Mammary epithelial cell (primary cell): ENCODE measurements around the gene KRTAP10-4.

Experiments
- EZH2 ChIP-seq: IDR thresholded peaks from 2 replicates; pipeline ENCODE4 v1.6.1; 2012; ENCODE audit warnings: low read length, inconsistent platforms, borderline replicate concordance
- TF ChIP-seq, protein P1 (sequence below), 2 donors: IDR thresholded peaks in 1 of 2; conservative IDR thresholded peaks in 1 of 2; 2 replicates each; pipeline ENCODE4 v1.5.1; 2011 to 2012; ENCODE audit warnings: inconsistent platforms in 2 of 2, low read length in 2 of 2, mild to moderate bottlenecking in 2 of 2, control low read depth in 1 of 2, low read depth in 1 of 2; ENCODE audit not compliant: insufficient read depth in 1 of 2; ENCODE audit errors: extremely low read depth in 1 of 2

- TF ChIP-seq, protein P1, sequence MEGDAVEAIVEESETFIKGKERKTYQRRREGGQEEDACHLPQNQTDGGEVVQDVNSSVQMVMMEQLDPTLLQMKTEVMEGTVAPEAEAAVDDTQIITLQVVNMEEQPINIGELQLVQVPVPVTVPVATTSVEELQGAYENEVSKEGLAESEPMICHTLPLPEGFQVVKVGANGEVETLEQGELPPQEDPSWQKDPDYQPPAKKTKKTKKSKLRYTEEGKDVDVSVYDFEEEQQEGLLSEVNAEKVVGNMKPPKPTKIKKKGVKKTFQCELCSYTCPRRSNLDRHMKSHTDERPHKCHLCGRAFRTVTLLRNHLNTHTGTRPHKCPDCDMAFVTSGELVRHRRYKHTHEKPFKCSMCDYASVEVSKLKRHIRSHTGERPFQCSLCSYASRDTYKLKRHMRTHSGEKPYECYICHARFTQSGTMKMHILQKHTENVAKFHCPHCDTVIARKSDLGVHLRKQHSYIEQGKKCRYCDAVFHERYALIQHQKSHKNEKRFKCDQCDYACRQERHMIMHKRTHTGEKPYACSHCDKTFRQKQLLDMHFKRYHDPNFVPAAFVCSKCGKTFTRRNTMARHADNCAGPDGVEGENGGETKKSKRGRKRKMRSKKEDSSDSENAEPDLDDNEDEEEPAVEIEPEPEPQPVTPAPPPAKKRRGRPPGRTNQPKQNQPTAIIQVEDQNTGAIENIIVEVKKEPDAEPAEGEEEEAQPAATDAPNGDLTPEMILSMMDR (conservative IDR thresholded peaks at IDR 0.05 in 1 of 2, IDR thresholded peaks at IDR 0.05 in 1 of 2; ENCODE audit: extremely low read depth in 1 of 2, insufficient read depth in 1 of 2, low read depth in 1 of 2, low read length in 2 of 2): no peak
- TF ChIP-seq EZH2: no peak
Measured at GRCh38 chr21:44617071-44617501, 43.6 kb downstream of the KRTAP10-4 start.
